Measurements from ENCODE around the gene CACNA1G. TPM values are rescaled to one million over a fixed set of nuclear protein-coding genes. Genes with fewer than 3 reads are reported as not detected.

The CACNA1G gene
- total and polyA plus RNA-seq, 8 donors = 0.50 to 38.2 (median 19.5) TPM

- DNase-seq (peak in 1 of 4 donors; percentile 26), ATAC-seq (no peak)
- Histone ChIP-seq H3K4me1 (peaks cover 34 to 76% of the 10 kb centered on the region in 2 donors), H3K9me3 (no peaks in the 10 kb centered on the region), H3K36me3 (no peaks in the 10 kb centered on the region), H3K27me3 (peaks cover 0 to 56% of the 10 kb centered on the region in 2 donors), H3K4me3 (peak overlapping the region in 1 of 2 donors; percentile 61), H3K27ac (no peak overlapping the region)
- intact Hi-C loops (cut with DNase I) = loop anchor here in 1 of 2 donors (10.0 kb wide), 1 partner anchor 49 kb away; no protein-coding TSS in a partner anchor
- no peak for TF ChIP-seq CTCF (IDR thresholded peaks at IDR 0.05)
Measured at GRCh38 chr17:50635982-50636803, 75.7 kb downstream of the CACNA1G start.

DNA sequence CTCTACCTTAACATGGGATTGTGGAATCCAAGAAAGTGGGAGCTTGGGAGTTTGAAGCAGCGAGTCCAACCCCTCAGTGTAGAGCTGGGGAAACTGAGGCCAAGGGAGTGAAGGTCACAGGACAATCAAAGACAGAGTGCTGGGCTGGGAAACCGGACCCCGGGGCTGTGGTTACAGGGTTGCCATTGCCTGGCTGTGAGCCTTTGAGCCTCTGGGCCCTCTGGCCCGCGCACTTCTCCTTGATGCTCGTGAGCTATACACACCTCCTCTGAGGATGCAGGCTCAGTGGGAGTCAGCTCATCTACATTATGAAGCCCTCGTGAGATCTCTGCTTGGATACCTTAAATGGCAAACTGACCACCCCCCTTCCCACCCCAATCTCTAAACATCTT is 76.3 kb downstream of the CACNA1G start:
- intact Hi-C loops (cut with DNase I) = loop anchor here in 1 of 2 donors (10.0 kb wide), 1 partner anchor 48 kb away; no protein-coding TSS in a partner anchor
- no peak for ATAC-seq
- Histone ChIP-seq H3K36me3 (no peaks in the 10 kb centered on the region), H3K9me3 (no peaks in the 10 kb centered on the region), H3K27ac (no peak overlapping the region), H3K4me1 (peaks cover 37 to 78% of the 10 kb centered on the region in 2 donors), H3K27me3 (peaks cover 0 to 50% of the 10 kb centered on the region in 2 donors), H3K4me3 (no peak overlapping the region)
- peak in 1 of 4 donors; percentile 39 for DNase-seq
- no peak for TF ChIP-seq CTCF (IDR thresholded peaks at IDR 0.05)

DNA sequence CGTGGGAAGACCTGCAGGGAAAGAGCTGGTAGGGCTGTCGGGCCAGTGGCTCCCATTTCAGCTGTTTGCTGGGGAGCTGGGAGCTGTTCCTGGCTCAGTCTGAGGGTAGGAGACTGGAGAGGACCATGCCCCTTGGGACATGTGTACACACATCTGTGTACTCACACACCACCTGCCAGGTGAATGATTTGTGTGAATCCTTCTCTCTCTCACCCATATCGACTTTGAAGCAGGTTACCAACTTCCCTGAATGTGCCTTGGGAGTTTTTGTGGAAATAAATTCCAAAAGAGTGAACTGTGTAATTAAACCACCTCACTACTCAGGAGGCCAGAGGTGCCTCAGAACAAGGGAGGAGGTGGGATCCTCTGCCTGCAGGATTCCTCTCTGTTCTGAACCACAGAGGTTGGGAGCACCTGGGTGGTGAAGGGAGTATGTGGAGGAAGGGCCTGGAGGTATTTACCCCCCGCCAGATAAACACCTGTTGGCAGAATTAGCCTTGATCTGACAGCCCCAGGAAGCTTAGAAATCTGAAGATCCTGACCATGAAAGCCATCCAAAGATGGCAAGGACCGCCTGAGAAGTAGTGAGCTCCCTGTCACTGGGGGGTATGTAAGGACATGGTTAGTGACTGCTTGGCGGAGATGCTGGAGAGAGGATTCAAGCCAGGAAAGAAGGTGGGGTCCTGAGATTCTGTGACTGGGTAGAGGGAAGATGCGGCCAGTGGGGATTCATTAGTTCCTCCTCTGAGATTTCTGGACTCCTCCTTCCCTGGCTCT is 77.5 kb downstream of the CACNA1G start:
- Histone ChIP-seq H3K9me3 (no peaks in the 10 kb centered on the region), H3K27ac (peak overlapping the region; percentile 60 to 66), H3K4me3 (no peak overlapping the region), H3K4me1 (peaks cover 36 to 79% of the 10 kb centered on the region in 2 donors), H3K36me3 (no peaks in the 10 kb centered on the region), H3K27me3 (peaks cover 0 to 39% of the 10 kb centered on the region in 2 donors)
- peak in 1 of 4 donors; percentile 21 for DNase-seq
- intact Hi-C loops (cut with DNase I) = loop anchor here in 1 of 2 donors (10.0 kb wide), 1 partner anchor 47 kb away; no protein-coding TSS in a partner anchor
- no peak for ATAC-seq
- TF ChIP-seq CTCF (IDR thresholded peaks at IDR 0.05) = no peak

- Histone ChIP-seq H3K27ac (peak overlapping the region; percentile 60 to 66), H3K4me3 (no peak overlapping the region), H3K9me3 (no peaks in the 10 kb centered on the region), H3K36me3 (no peaks in the 10 kb centered on the region), H3K27me3 (peaks cover 0 to 33% of the 10 kb centered on the region in 2 donors), H3K4me1 (peaks cover 36 to 79% of the 10 kb centered on the region in 2 donors)
- no peak for TF ChIP-seq CTCF (IDR thresholded peaks at IDR 0.05)
- peak in 1 of 4 donors; percentile 47 for DNase-seq
- ATAC-seq = no peak
- intact Hi-C loops (cut with DNase I) = loop anchor here in 1 of 2 donors (10.0 kb wide), 1 partner anchor 46 kb away; no protein-coding TSS in a partner anchor
Measured at GRCh38 chr17:50638606-50638965, 78.1 kb downstream of the CACNA1G start.

Measured in left lung (tissue), 10 donors.